LNCAP (cell line): ENCODE measurements around the gene DNAJC11.

ENCODE experiments used
- CTCF ChIP-seq: fragments of 450-650 bp; IDR thresholded peaks from 2 replicates; pipeline ENCODE4 v1.5.1; 2017; ENCODE audit warnings: mild to moderate bottlenecking

DNAJC11 gene

GRCh38 chr1:6731905-6732304, 30.3 kb upstream of the DNAJC11 start:
- no peak for TF ChIP-seq CTCF

- TF ChIP-seq CTCF, result no peak
Observed at GRCh38 chr1:6730880-6731279, 29.3 kb upstream of the DNAJC11 start.

- no peak for TF ChIP-seq CTCF
Observed at GRCh38 chr1:6730473-6730872, 28.9 kb upstream of the DNAJC11 start.

GRCh38 chr1:6727535-6727934, 25.9 kb upstream of the DNAJC11 start:
- peak; percentile 91 for TF ChIP-seq CTCF

GRCh38 chr1:6726253-6726652, 24.6 kb upstream of the DNAJC11 start:
- TF ChIP-seq CTCF, result no peak

- TF ChIP-seq CTCF, result no peak
Observed at GRCh38 chr1:6724517-6725141, 23.0 kb upstream of the DNAJC11 start.

- TF ChIP-seq CTCF, result no peak
Observed at GRCh38 chr1:6723621-6724428, 22.2 kb upstream of the DNAJC11 start.
